ENCODE measurements around the gene PTPRE. TPM values are rescaled to one million over a fixed set of nuclear protein-coding genes. Genes with fewer than 3 reads are reported as not detected.
A peak's percentile ranks its signal among the peaks of the same experiment; 100 is the strongest.

The PTPRE gene
- total and polyA plus RNA-seq, 2 donors from 2014 or later = 1.1 to 25.7 TPM

GRCh38 chr10:128008521-128009250 lies 101.8 kb downstream of the PTPRE start:
- Histone ChIP-seq H3K27ac (ENCODE audit: low read depth in 2 of 2, low read length in 2 of 2) (no peak overlapping the region), H3K36me3 (ENCODE audit: control insufficient read depth in 2 of 3, insufficient read depth in 3 of 3, low read length in 3 of 3) (no peaks in the 10 kb centered on the region), H3K9me3 (ENCODE audit: control insufficient read depth in 2 of 3, insufficient read depth in 1 of 3, low read length in 3 of 3) (no peaks in the 10 kb centered on the region), H3K27me3 (ENCODE audit: control insufficient read depth, insufficient read depth, low read length) (no peaks in the 10 kb centered on the region), H3K9ac (ENCODE audit: low read length in 3 of 3) (no peak overlapping the region), H3K4me3 (ENCODE audit: low read length in 3 of 3) (no peak overlapping the region), H3K4me1 (ENCODE audit: control insufficient read depth in 2 of 3, insufficient read depth in 2 of 3, low read depth in 1 of 3, low read length in 3 of 3) (peaks cover 0 to 2% (median 0%) of the 10 kb centered on the region in 3 donors)
- FAIRE-seq = no peak
- peak in 1 of 5 donors; percentile 24 for DNase-seq
- no peak for TF ChIP-seq CTCF (IDR thresholded peaks at IDR 0.05; ENCODE audit: borderline replicate concordance, extremely low read depth, insufficient read depth)
- intact Hi-C loops (cut with DNase I) = loop anchor here (5.0 kb wide), 1 partner anchor 101 kb away; the partner anchor contains the start of gene PTPRE

GRCh38 chr10:128009372-128010126 lies 102.6 kb downstream of the PTPRE start:
- no peaks in the 10 kb centered on the region for H3K9me3 ChIP-seq (ENCODE audit: control insufficient read depth in 2 of 3, insufficient read depth in 1 of 3, low read length in 3 of 3)
- H3K27ac ChIP-seq (ENCODE audit: low read depth in 2 of 2, low read length in 2 of 2) = no peak overlapping the region
- DNase-seq (no peak), FAIRE-seq (no peak)
- no peaks in the 10 kb centered on the region for H3K27me3 ChIP-seq (ENCODE audit: control insufficient read depth, insufficient read depth, low read length)
- peaks cover 0 to 2% (median 0%) of the 10 kb centered on the region in 3 donors for H3K4me1 ChIP-seq (ENCODE audit: control insufficient read depth in 2 of 3, insufficient read depth in 2 of 3, low read depth in 1 of 3, low read length in 3 of 3)
- H3K9ac ChIP-seq (ENCODE audit: low read length in 3 of 3) = no peak overlapping the region
- H3K36me3 ChIP-seq (ENCODE audit: control insufficient read depth in 2 of 3, insufficient read depth in 3 of 3, low read length in 3 of 3) = no peaks in the 10 kb centered on the region
- H3K4me3 ChIP-seq (ENCODE audit: low read length in 3 of 3) = no peak overlapping the region
- no peak for TF ChIP-seq CTCF (IDR thresholded peaks at IDR 0.05; ENCODE audit: borderline replicate concordance, extremely low read depth, insufficient read depth)
- intact Hi-C loops (cut with DNase I) = loop anchor here (5.0 kb wide), 1 partner anchor 102 kb away; the partner anchor contains the start of gene PTPRE

GRCh38 chr10:128011059-128011979 lies 104.4 kb downstream of the PTPRE start:
- H3K4me3 ChIP-seq (ENCODE audit: low read length in 3 of 3) = no peak overlapping the region
- peaks cover 0 to 2% (median 0%) of the 10 kb centered on the region in 3 donors for H3K4me1 ChIP-seq (ENCODE audit: control insufficient read depth in 2 of 3, insufficient read depth in 2 of 3, low read depth in 1 of 3, low read length in 3 of 3)
- intact Hi-C loops (cut with DNase I) = no loop called here
- no peak overlapping the region for H3K27ac ChIP-seq (ENCODE audit: low read depth in 2 of 2, low read length in 2 of 2)
- FAIRE-seq (no peak), DNase-seq (peak; percentile 81 to 93 (median 87))
- H3K9ac ChIP-seq (ENCODE audit: low read length in 3 of 3) = no peak overlapping the region
- no peaks in the 10 kb centered on the region for H3K27me3 ChIP-seq (ENCODE audit: control insufficient read depth, insufficient read depth, low read length)
- TF ChIP-seq CTCF (IDR thresholded peaks at IDR 0.05; ENCODE audit: borderline replicate concordance, extremely low read depth, insufficient read depth) = peak; percentile 98
- H3K9me3 ChIP-seq (ENCODE audit: control insufficient read depth in 2 of 3, insufficient read depth in 1 of 3, low read length in 3 of 3) = no peaks in the 10 kb centered on the region
- no peaks in the 10 kb centered on the region for H3K36me3 ChIP-seq (ENCODE audit: control insufficient read depth in 2 of 3, insufficient read depth in 3 of 3, low read length in 3 of 3)
